Putamen (tissue), 1 donor: ENCODE results near the gene TMEM222.

Experiments used
- DNase-seq: peaks from one replicate; pipeline ENCODE4 v3.0.0-alpha.2; 2016; ENCODE audit warnings: low spot score

TMEM222 gene

GRCh38 chr1:27342391-27342777 lies 20.4 kb downstream of the TMEM222 start:
- DNase-seq, result no peak

DNA sequence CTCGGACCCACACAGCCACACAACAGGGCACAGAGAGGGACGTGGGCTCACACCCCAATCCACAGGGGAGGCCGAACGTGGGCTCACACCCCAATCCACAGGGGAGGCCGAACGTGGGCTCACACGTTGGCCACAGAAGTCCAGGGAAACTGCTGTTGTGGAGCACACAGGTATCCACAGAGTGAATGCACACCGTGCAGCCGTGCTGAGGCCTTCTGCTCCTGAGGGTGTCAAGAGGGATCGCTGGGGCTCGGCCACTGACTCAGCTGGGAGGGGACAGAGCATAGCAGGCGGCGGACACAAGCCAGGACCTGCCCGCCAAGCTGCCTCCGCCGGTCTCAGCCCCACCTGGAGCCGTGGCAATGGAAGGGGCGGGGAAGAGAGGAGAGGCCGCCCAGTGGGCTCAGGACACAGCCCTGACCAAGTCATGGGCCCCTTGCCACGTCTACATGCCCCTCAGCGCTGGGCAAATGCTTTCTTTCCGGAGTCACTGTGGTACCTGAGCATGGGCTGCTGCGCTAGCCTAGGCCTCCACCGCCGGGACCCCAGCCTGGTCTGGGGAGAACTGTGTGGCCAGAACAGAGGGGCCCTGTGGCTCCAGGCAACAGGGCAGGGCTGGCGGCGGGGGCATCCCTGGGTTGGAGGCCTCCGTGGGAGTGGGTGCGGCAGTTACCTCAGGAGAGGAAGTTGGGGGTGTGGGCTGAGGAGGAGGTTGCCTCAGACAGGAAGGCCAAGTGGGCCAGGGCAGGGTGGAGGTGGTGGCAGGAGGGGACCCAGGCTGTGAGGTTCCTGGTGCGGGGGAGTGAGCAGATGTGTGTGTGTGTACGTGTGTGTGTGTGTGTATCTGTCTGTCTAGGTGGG lies 21.0 kb downstream of the TMEM222 start:
- DNase-seq, result no peak

- no peak for DNase-seq
Measured at GRCh38 chr1:27343639-27344025, 21.7 kb downstream of the TMEM222 start.

DNA sequence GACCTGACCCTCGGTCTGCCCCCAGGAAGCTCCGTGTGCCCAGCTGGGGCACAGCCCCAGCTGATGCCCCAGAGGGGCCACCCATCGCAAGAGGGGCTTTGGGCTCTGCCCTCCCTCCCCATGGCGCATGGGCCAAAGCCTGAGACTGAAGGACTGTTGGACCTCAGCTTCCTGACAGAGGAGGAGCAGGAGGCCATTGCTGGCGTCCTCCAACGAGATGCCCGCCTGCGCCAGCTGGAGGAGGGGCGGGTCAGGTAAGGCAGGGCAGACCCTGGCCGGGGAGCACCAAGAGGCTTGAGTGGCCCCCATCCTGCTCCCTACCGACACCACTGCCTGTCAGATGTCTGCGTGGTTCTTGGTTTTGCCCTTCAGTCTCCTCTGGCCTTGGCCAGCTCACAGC lies 23.3 kb downstream of the TMEM222 start:
- no peak for DNase-seq

DNA sequence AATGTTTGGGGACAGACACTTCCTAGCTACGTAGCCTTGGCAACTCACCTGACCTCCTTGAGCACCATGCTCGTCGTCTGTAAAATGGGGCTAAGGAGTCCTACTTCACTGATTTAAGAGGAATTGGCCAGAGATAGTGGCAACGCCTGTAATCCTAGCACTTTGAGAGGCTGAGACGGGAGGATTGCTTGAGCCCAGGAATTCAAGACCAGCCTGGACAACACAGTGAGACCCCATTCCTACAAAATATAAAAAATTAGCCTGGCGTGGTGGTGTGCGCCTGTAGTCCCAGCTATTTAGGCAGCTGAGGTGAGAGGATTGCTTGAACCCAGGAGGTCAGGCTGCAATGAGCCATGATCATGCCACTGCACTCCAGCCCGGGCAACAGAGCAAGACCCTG lies 24.4 kb downstream of the TMEM222 start:
- DNase-seq, result no peak

- DNase-seq, result no peak
Measured at GRCh38 chr1:27346991-27347624, 25.1 kb downstream of the TMEM222 start.

DNA sequence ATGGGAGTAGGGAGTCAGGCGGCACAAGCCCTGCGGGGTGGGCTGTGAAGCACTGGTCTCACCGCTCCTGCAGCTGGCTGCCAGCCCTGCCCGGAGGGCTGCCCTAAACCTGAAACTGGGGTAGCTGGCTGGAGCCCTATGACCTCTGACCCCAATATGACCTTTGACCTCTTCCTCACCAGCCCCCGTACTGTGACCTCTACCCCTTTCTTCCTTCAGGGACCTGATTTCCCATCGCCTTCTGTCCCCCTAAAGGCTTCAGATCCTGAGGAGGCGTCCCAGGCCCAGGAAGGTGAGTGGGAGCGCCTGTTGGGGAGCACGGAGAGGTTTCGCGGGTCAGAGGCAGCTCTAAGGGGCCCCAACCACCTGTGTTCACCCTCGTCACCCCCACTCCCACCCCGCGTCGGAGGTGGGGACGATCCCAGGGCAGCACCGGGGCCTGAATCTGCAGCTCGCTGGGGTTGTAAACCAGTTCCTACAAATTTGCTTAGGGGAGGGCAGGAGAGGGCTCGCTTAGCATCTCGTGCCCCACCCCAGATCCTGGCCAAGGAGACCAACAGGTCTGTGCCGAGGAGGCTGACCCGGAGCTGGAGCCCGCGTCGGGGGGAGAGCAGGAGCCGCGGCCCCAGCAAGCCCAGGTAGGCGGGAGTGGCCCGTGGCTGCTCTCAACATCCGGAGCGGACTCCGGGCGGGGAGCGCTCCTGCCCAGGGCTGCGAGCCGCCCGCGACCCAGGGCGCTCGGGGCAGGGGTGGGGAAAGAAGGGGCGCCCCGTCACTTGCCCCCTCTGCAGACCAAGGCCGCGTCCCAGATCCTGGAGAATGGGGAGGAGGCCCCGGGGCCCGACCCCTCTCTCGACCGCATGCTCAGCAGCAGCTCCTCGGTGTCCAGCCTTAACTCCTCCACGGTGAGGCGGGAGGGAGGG lies 27.2 kb downstream of the TMEM222 start:
- no peak for DNase-seq

DNA sequence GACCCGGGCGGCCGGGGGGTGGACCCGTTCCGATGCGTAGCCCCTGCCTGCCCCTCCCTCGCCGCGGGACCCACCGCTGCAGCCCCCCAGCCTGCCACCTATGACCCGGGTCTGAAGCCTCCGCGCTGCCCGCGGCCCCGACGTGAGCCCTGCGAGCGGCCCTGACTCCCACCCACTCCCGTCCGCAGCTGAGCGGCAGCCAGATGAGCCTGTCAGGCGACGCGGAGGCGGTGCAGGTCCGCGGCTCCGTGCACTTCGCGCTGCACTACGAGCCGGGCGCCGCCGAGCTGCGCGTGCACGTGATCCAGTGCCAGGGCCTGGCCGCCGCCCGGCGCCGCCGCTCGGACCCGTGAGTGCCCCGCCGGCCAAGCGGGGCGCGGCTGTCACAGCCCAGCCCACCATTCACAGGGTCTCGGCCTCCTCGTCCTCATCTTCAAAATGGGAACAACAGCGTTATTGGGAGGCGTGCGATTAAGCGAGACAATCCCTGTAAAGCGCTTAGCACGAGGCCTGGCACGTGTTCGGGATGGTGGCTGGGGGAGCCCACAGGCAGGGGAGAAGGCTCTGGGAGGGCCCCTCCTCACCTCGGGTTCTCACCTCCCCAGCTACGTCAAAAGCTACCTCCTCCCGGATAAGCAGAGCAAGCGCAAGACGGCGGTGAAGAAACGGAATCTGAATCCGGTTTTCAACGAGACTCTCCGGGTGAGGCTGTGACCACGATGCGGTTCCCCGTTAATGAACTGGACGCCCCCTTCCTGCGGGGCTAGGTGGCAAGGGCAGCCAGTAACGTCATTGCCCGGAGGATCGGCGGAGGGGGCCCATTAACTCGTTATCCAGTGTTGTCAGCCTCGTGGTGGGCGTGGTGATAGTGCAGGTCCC lies 28.1 kb downstream of the TMEM222 start:
- no peak for DNase-seq

DNA sequence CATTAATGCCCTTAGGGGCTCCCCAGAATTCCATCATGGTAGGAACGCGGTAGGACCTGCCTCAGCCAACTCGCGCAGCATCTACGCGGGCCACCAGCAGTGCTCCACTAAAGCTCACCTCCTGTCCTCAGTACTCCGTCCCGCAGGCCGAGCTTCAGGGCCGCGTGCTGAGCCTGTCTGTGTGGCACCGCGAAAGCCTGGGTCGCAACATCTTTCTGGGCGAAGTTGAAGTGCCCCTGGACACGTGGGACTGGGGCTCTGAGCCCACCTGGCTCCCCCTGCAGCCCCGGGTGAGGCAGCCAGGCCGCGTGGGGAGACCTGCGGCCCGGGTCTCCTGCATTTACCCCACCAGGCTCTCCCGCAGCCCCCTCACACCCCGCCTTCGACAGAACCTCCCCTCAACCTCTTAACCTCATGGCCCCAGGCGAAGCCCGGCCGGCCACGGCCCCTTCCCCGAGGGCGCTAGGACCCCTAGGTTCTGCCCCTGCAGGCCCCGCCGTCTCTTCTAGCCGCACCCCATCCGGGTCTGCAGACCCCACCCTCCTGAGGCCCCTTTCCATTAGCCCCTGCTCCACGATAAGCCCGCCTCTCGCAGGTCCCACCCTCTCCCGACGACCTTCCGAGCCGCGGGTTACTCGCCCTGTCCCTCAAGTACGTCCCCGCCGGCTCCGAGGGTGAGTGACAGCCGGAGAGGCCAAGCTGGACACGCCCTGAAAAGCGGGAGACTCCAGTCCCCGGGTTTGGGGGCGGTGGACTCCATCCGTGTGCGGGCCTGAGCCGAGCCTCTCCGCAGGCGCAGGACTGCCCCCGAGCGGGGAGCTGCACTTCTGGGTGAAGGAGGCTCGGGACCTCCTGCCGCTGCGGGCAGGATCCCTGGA lies 28.9 kb downstream of the TMEM222 start:
- no peak for DNase-seq

- no peak for DNase-seq
Measured at GRCh38 chr1:27351541-27352107, 29.7 kb downstream of the TMEM222 start.

DNA sequence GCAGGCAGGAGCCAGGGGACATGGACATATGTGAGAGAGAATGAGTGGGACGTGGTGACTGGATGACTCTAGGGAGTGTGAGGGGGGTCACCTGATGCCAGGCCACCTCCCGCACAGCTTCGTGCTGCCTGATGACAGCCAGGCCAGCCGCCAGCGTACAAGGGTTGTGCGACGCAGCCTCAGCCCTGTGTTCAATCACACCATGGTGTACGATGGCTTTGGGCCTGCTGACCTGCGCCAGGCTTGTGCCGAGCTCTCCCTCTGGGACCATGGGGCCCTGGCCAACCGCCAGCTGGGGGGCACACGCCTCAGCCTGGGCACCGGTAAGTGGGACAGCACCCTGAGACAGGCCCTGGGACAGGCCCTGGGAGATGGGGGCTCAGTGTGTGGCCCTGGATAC lies 31.2 kb downstream of the TMEM222 start:
- no peak for DNase-seq

- no peak for DNase-seq
Measured at GRCh38 chr1:27353629-27354028, 31.7 kb downstream of the TMEM222 start.

- no peak for DNase-seq
Measured at GRCh38 chr1:27355683-27356082, 33.7 kb downstream of the TMEM222 start.

- no peak for DNase-seq
Measured at GRCh38 chr1:27356277-27356618, 34.3 kb downstream of the TMEM222 start.

- DNase-seq, result no peak
Measured at GRCh38 chr1:27356619-27357280, 34.8 kb downstream of the TMEM222 start.

DNA sequence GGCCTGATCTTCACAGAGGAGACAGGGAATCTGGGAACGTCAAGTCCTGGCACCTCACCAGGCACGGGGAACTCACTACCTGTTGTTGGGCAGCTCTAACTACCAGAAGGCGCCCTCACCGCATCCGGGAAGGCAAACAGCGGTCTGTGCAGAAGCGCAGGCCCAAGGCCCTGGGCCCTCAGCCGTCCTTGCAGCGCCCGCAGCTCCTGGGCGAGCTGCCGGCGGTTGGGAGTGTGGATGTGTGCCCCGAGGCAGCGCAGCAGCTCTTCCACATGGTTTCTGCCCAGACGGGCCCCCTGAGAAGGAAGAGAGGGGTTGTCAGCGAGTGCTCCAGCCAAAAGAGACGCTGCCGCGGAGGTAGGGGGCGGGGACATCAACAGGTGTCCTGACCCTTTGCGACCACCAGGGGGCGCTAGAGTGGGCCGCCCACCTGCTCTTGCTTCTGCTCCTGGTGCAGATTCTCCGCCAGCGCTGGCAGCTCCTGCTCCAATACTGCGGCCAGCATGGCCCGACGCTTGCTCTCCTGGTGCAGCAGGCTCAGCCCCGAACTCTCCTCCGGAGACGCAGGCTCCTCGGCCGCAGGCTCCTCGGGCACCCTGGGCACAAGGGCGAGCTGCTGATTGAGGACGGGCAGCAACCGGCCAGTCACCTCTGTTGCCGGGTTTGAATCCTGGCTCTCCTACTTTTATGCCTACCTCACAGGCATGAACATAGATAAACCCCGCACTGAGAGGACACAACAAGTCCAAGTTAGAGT lies 35.5 kb downstream of the TMEM222 start:
- peak; percentile 6 for DNase-seq

DNA sequence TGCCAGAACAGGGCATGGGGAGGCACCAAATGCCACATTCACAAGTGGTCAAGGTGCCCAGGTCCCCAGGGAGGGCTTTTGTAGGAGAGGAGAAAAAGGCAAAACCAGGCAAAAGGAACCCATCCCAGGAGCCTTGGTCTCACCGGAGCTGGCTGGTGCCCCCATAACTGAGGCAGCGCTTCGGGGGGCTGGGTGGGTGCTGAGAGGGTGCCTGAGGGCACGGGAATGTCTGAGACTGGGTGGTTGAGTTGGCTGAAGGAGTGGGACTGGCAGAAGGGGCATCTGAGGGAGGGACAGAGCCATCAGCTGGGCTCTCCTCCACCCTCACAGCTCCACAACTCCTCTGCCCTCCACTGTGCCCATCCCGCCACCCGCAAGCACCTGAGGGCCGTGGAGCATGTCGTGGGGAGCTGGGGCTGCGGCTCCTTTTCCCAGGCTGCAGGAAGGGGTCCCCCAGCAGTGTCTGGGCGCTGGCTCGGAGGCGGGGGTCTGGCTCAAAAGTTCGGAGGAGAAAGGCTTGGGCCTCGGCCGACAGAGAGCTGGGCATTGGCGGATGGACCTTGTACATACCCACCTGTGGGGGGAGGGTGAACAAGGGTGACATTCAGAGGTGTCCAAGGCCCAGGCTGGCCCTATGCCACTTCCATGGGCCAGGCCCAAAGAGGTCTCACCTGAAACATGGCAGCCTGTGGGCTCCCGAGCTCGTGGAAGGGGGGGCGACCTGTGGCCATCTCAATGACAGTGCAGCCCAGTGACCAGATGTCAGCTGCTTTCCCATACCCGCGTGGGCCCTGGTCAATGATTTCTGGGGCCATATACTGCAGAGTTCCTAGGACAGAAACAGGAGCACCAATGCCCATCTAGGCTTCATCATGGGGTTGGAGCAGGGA lies 36.3 kb downstream of the TMEM222 start:
- no peak for DNase-seq

DNA sequence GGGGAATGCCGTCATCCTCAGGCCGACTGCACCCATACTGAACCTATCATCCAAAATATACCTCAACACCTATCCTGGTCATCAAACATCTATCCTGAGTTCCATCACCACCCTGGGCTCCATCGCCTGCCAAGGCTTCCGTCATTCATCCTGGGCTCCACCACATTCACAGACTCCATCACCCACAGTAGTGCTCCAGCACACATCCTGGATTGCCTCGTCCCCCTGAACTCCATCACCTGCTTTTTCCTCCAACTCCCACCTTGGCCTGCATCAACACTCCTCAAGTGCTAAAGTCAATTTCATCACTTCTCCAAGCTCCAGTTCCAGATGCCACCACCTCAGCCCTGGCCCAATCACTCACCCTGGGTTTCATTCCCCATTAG lies 37.0 kb downstream of the TMEM222 start:
- DNase-seq, result no peak
